Ureter (tissue), 1 donor: ENCODE measurements around the gene PLSCR3. TPM values are rescaled to one million over a fixed set of nuclear protein-coding genes. Genes with fewer than 3 reads are reported as not detected.

Source experiments
- DNase-seq: peaks from one replicate; pipeline ENCODE4 v3.0.0-alpha.2; 2020; ENCODE audit warnings: low spot score
- total RNA-seq: library from RNA; stranded (reverse); gene quantifications from one replicate; pipeline ENCODE4 v1.2.4, GENCODE V29; 2023
- donor health status: DM: yes; HTN: yes; CAD: no.

The PLSCR3 gene
- total RNA-seq, 1 donor from 2014 or later: 43.0 TPM

- DNase-seq: no peak
These were observed 45.7 kb downstream of the PLSCR3 start for GRCh38 chr17:7348478-7349242.

- DNase-seq: no peak
These were observed 46.5 kb downstream of the PLSCR3 start for GRCh38 chr17:7347630-7348477.

- no peak for DNase-seq
These were observed 47.3 kb downstream of the PLSCR3 start for GRCh38 chr17:7346761-7347614.

GRCh38 chr17:7343250-7343649 is 51.1 kb downstream of the PLSCR3 start:
- DNase-seq: no peak

- DNase-seq: no peak
These were observed 52.5 kb downstream of the PLSCR3 start for GRCh38 chr17:7341842-7342241.

- no peak for DNase-seq
These were observed 54.1 kb downstream of the PLSCR3 start for GRCh38 chr17:7340179-7340578.

Other genes with a start within 250 kb of the PLSCR3 start
- 2.6 TPM for gene ASGR1, start 215.2 kb downstream of the PLSCR3 start, total RNA-seq
- gene DLG4, start 174.7 kb downstream of the PLSCR3 start, total RNA-seq: 26.8 TPM
- gene ACADVL, start 174.6 kb downstream of the PLSCR3 start, total RNA-seq: 855 TPM
- 38.4 TPM for gene DVL2, start 160.0 kb downstream of the PLSCR3 start, total RNA-seq
- gene PHF23, start 155.1 kb downstream of the PLSCR3 start, total RNA-seq: 37.6 TPM
- gene GABARAP, start 152.1 kb downstream of the PLSCR3 start, total RNA-seq: 453 TPM
- gene CTDNEP1, start 142.8 kb downstream of the PLSCR3 start, total RNA-seq: 116 TPM
- gene ELP5, start 142.3 kb downstream of the PLSCR3 start, total RNA-seq: 46.3 TPM
- 157 TPM for gene CLDN7, start 132.0 kb downstream of the PLSCR3 start, total RNA-seq
- 11.2 TPM for gene SLC2A4, start 112.8 kb downstream of the PLSCR3 start, total RNA-seq
- gene YBX2, start 99.9 kb downstream of the PLSCR3 start, total RNA-seq: not detected
- 425 TPM for gene EIF5A, start 86.9 kb downstream of the PLSCR3 start, total RNA-seq
- gene GPS2, start 79.2 kb downstream of the PLSCR3 start, total RNA-seq: 67.6 TPM
- gene NEURL4, start 65.2 kb downstream of the PLSCR3 start, total RNA-seq: 49.6 TPM
- gene ACAP1, start 58.0 kb downstream of the PLSCR3 start, total RNA-seq: 12.7 TPM
- gene KCTD11, start 42.4 kb downstream of the PLSCR3 start, total RNA-seq: 11.5 TPM
- gene TMEM95, start 39.4 kb downstream of the PLSCR3 start, total RNA-seq: not detected
- 12.3 TPM for gene TNK1, start 13.4 kb downstream of the PLSCR3 start, total RNA-seq
- 115 TPM for gene TMEM256, start 9.6 kb upstream of the PLSCR3 start, total RNA-seq
- 22.3 TPM for gene NLGN2, start 13.3 kb upstream of the PLSCR3 start, total RNA-seq
- not detected for gene SPEM1, start 25.8 kb upstream of the PLSCR3 start, total RNA-seq
- not detected for gene SPEM2, start 31.1 kb upstream of the PLSCR3 start, total RNA-seq
- not detected for gene SPEM3, start 34.3 kb upstream of the PLSCR3 start, total RNA-seq
- 8.1 TPM for gene TMEM102, start 40.9 kb upstream of the PLSCR3 start, total RNA-seq
- gene FGF11, start 45.0 kb upstream of the PLSCR3 start, total RNA-seq: 3.5 TPM
- gene CHRNB1, start 50.5 kb upstream of the PLSCR3 start, total RNA-seq: 6.8 TPM
- 65.5 TPM for gene ZBTB4, start 85.1 kb upstream of the PLSCR3 start, total RNA-seq
- gene SLC35G6, start 86.9 kb upstream of the PLSCR3 start, total RNA-seq: not detected
- 151 TPM for gene POLR2A, start 89.8 kb upstream of the PLSCR3 start, total RNA-seq
- gene TNFSF12, start 154.5 kb upstream of the PLSCR3 start, total RNA-seq: 30.6 TPM
- gene TNFSF13, start 164.2 kb upstream of the PLSCR3 start, total RNA-seq: 23.0 TPM
- gene SENP3, start 167.4 kb upstream of the PLSCR3 start, total RNA-seq: 43.9 TPM
- gene CD68, start 185.1 kb upstream of the PLSCR3 start, total RNA-seq: 61.0 TPM
- 68.1 TPM for gene MPDU1, start 189.3 kb upstream of the PLSCR3 start, total RNA-seq
- gene SOX15, start 195.6 kb upstream of the PLSCR3 start, total RNA-seq: 8.0 TPM
- gene FXR2, start 220.4 kb upstream of the PLSCR3 start, total RNA-seq: 30.6 TPM
- 57.1 TPM for gene SAT2, start 233.3 kb upstream of the PLSCR3 start, total RNA-seq
- not detected for gene SHBG, start 235.6 kb upstream of the PLSCR3 start, total RNA-seq